Breast epithelium (tissue), 4 donors: ENCODE results near the gene NDUFB5. TPM values are rescaled to one million over a fixed set of nuclear protein-coding genes. Genes with fewer than 3 reads are reported as not detected.

Experiments used
- DNase-seq, 2 donors: peaks; one replicate each; pipeline ENCODE4 v3.0.0-alpha.2; 2019; ENCODE audit warnings: low spot score in 2 of 2
- H3K27ac ChIP-seq, 2 donors: fragments of 200-600 bp; sonication (generic) in 1 of 2; one replicate each; pipeline ENCODE4 v1.5.1; 2016 to 2019; ENCODE audit warnings: mild to moderate bottlenecking in 1 of 2
- H3K27me3 ChIP-seq, 2 donors: fragments of 200-600 bp; sonication (generic) in 1 of 2; one replicate each; pipeline versions ENCODE4 v1.5.1 to v1.6.0; 2017 to 2019; ENCODE audit warnings: control low read depth in 1 of 2, mild to moderate bottlenecking in 1 of 2
- H3K36me3 ChIP-seq: fragments of 200-600 bp; one replicate; pipeline ENCODE4 v1.5.1; 2019
- H3K4me1 ChIP-seq, 2 donors: fragments of 200-600 bp; sonication (generic); one replicate each; pipeline ENCODE4 v1.5.1; 2016 to 2019; ENCODE audit warnings: control low read depth in 1 of 2
- H3K4me3 ChIP-seq, 3 donors: fragments of 200-600 bp; sonication (generic); 1 replicate in 2 of 3; 2 replicates in 1 of 3; pipeline ENCODE4 v1.5.1; 2016 to 2019; ENCODE audit warnings: mild to moderate bottlenecking in 3 of 3, moderate library complexity in 2 of 3
- H3K9me3 ChIP-seq, 2 donors: fragments of 200-600 bp; sonication (generic) in 1 of 2; one replicate each; pipeline ENCODE4 v1.5.1; 2016 to 2019; ENCODE audit warnings: control low read depth in 1 of 2
- POLR2A ChIP-seq: fragments of 450-650 bp; IDR thresholded peaks from one replicate; pipeline ENCODE4 v1.6.1; 2016; ENCODE audit warnings: antibody characterized with exemption, mild to moderate bottlenecking, moderate library complexity
- POLR2AphosphoS5 ChIP-seq, 3 donors: sonication (generic); formaldehyde crosslinking; IDR thresholded peaks; one replicate each; pipeline ENCODE4 v1.6.1; 2017; ENCODE audit warnings: antibody characterized with exemption in 3 of 3
- intact Hi-C: fragments of 100-400 bp; cut with DNase I; formaldehyde crosslinking; loops from one replicate; pipeline ENCODE4 v1.15.1; 2023; ENCODE audit warnings: low total_unique reads
- total RNA-seq, 3 donors: library from RNA; depleted of rRNA; stranded (reverse); fragments of >200 nt; gene quantifications; one replicate each; pipeline ENCODE4 v1.1.0, GENCODE V29; 2016
- TF ChIP-seq, protein P1 (sequence below), 3 donors: fragments of 450-650 bp; IDR thresholded peaks; one replicate each; pipeline ENCODE4 v1.5.1; 2016 to 2017; ENCODE audit warnings: antibody characterized with exemption in 3 of 3, mild to moderate bottlenecking in 3 of 3, moderate library complexity in 3 of 3

NDUFB5 gene
- total RNA-seq, 3 donors from 2014 or later, result 62.6 to 97.5 (median 95.9) TPM

DNA sequence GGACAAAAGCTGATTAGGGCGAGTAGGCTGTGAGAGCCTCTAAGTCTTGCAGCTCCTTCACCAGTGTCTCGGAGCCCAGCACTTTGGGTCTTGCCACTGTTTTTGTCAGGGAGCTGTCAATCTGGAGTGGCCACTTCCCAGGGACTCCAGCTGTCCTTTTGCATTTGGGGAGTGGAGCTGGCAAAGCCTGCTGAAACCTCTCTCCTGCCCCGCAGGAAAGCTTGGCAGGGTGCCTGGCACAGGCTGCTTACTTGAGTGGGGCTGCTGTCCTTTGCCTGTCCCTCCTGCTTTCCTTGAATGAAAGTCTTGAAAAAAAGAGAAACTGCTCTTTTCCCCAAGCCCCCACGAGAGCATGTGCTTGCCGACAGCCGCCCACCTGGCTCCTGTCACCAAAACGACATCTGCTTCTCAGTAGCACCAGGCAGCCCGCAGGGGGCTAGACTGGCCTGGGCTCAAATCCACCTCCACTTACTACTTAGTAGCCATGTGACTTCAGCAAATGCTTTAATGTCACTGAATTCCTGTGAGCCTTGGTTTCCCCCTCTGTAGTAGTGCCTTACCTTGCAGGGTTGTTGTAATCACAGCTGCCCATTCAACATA lies 61.9 kb downstream of the NDUFB5 start:
- intact Hi-C loops, result no loop called here
- Histone ChIP-seq H3K4me1 (no peaks in the 10 kb centered on the region), H3K27me3 (no peaks in the 10 kb centered on the region), H3K36me3 (no peaks in the 10 kb centered on the region), H3K4me3 (no peak overlapping the region), H3K27ac (peak overlapping the region in 1 of 2 donors; percentile 25), H3K9me3 (no peaks in the 10 kb centered on the region)
- DNase-seq, result peak in 1 of 2 donors; percentile 47
- TF ChIP-seq, protein P1, sequence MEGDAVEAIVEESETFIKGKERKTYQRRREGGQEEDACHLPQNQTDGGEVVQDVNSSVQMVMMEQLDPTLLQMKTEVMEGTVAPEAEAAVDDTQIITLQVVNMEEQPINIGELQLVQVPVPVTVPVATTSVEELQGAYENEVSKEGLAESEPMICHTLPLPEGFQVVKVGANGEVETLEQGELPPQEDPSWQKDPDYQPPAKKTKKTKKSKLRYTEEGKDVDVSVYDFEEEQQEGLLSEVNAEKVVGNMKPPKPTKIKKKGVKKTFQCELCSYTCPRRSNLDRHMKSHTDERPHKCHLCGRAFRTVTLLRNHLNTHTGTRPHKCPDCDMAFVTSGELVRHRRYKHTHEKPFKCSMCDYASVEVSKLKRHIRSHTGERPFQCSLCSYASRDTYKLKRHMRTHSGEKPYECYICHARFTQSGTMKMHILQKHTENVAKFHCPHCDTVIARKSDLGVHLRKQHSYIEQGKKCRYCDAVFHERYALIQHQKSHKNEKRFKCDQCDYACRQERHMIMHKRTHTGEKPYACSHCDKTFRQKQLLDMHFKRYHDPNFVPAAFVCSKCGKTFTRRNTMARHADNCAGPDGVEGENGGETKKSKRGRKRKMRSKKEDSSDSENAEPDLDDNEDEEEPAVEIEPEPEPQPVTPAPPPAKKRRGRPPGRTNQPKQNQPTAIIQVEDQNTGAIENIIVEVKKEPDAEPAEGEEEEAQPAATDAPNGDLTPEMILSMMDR (IDR thresholded peaks at IDR 0.05), result no peak
- TF ChIP-seq POLR2A (no peak), POLR2AphosphoS5 (IDR thresholded peaks at IDR 0.05) (no peak)

DNA sequence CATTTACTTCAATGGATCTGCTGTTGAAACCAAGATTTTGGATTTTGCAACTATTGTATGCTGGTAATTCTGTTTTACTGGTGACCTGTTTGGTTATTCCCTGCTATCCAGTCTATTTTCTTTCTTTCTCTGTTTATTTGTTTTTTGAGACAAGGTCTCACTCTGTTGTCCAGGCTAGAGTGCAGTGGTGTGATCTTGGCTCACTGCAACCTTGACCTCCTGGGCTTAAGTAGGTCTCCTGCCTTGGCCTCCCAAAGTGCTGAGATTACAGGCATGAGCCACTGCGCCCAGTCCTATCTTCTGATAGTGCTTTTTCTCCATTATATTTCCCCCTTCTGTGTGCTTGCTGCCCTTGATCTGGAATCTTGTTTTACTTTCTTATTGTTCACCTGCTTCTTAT lies 63.8 kb downstream of the NDUFB5 start:
- no peak for TF ChIP-seq POLR2A
- TF ChIP-seq, protein P1 (IDR thresholded peaks at IDR 0.05), result no peak
- TF ChIP-seq POLR2AphosphoS5 (IDR thresholded peaks at IDR 0.05), result no peak
- Histone ChIP-seq H3K27ac (no peak overlapping the region), H3K27me3 (no peaks in the 10 kb centered on the region), H3K9me3 (no peaks in the 10 kb centered on the region), H3K4me1 (no peaks in the 10 kb centered on the region), H3K4me3 (no peak overlapping the region), H3K36me3 (no peaks in the 10 kb centered on the region)
- intact Hi-C loops, result no loop called here
- DNase-seq, result no peak

DNA sequence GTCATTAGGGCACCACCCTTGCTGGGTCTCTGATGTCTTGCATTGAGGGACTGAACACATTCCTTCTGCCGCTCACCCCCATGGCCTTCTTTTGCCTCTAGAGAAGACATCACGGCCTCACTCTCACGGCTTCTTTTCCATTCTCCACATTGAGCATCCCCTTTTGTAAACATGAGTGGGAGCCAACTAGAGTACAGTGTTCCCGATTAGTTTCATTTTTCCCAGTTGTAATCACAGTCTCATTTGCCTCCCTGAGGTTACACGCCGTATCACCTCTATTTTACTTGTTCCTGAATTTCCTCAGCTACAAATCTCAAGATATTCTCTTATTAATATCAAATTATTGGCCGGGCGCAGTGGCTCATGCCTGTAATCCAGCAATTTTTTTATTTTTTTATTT lies 65.7 kb downstream of the NDUFB5 start:
- H3K4me3 ChIP-seq, result no peak overlapping the region

DNA sequence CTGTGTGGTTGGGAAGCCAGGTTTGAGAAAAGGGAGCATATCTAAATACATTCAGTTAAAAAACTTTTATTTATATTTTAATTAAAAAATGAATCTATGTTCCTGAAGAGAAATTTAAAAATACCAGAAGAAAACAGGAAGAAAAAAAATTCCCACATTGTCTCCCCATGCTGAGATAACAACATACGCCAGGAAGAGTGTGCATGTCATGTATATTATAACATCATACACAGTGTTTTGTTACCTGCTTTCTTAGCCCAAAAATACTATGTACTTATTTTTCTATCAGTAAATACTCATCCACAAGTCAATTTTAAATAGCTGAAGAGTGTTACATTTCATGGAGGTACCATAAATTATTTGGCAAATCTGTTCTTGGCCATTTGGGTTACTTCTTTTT lies 66.7 kb downstream of the NDUFB5 start:
- intact Hi-C loops, result loop anchor here (5.0 kb wide), 1 partner anchor 616 kb away; no protein-coding TSS in a partner anchor
- H3K9me3 ChIP-seq, result no peaks in the 10 kb centered on the region

More for the DNA sequence above, 65.7 kb downstream of the NDUFB5 start:
- H3K27me3 ChIP-seq, result no peaks in the 10 kb centered on the region
- intact Hi-C loops, result loop anchor here (5.0 kb wide), 1 partner anchor 617 kb away; no protein-coding TSS in a partner anchor
- no peak overlapping the region for H3K27ac ChIP-seq
- H3K36me3 ChIP-seq, result no peaks in the 10 kb centered on the region
- no peak for DNase-seq
- TF ChIP-seq POLR2AphosphoS5 (IDR thresholded peaks at IDR 0.05), result no peak
- TF ChIP-seq, protein P1 (IDR thresholded peaks at IDR 0.05), result no peak
- no peak for TF ChIP-seq POLR2A
- H3K4me1 ChIP-seq, result no peaks in the 10 kb centered on the region
- H3K9me3 ChIP-seq, result no peaks in the 10 kb centered on the region

DNA sequence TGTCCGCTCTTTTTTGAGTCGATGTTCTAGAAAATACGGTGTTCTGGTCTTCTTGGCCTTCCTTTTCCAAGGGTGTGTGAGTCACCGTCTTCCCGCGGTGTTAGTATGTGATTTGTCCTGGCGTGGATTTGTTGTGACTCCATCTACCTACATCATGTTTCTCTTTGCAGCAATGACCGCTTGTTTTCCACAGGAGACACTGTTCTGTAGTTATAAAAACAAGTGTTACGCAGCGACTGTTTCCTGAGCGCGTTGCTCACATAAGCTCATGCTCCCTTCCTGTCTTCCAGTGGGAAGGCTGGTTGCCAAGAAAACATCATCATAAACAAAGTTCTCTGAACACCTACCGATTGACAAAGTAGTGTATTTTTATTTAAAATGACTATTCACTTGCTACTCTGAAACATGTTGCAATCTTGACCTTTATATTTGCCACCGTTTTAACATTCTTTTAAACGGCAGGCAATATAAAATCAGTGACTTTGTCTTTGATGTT lies 67.2 kb downstream of the NDUFB5 start:
- H3K27ac ChIP-seq, result peak overlapping the region; percentile 10 to 67
- H3K4me1 ChIP-seq, result no peaks in the 10 kb centered on the region
- H3K36me3 ChIP-seq, result no peaks in the 10 kb centered on the region
- TF ChIP-seq POLR2A, result no peak
- TF ChIP-seq POLR2AphosphoS5 (IDR thresholded peaks at IDR 0.05), result peak in 1 of 3 donors; percentile 19
- no peak overlapping the region for H3K4me3 ChIP-seq
- peak in 1 of 2 donors; percentile 33 for DNase-seq
- no peaks in the 10 kb centered on the region for H3K9me3 ChIP-seq
- H3K27me3 ChIP-seq, result no peaks in the 10 kb centered on the region
- intact Hi-C loops, result loop anchor here (5.0 kb wide), 1 partner anchor 616 kb away; no protein-coding TSS in a partner anchor

More for the DNA sequence above, 66.7 kb downstream of the NDUFB5 start:
- TF ChIP-seq POLR2A, result no peak
- no peak for TF ChIP-seq POLR2AphosphoS5 (IDR thresholded peaks at IDR 0.05)
- TF ChIP-seq, protein P1 (IDR thresholded peaks at IDR 0.05), result no peak
- no peak overlapping the region for H3K4me3 ChIP-seq
- no peak for DNase-seq
- peak overlapping the region; percentile 10 to 67 for H3K27ac ChIP-seq
- no peaks in the 10 kb centered on the region for H3K27me3 ChIP-seq
- H3K4me1 ChIP-seq, result no peaks in the 10 kb centered on the region
- no peaks in the 10 kb centered on the region for H3K36me3 ChIP-seq
